ENCODE results near the gene PLCL2.

DNA sequence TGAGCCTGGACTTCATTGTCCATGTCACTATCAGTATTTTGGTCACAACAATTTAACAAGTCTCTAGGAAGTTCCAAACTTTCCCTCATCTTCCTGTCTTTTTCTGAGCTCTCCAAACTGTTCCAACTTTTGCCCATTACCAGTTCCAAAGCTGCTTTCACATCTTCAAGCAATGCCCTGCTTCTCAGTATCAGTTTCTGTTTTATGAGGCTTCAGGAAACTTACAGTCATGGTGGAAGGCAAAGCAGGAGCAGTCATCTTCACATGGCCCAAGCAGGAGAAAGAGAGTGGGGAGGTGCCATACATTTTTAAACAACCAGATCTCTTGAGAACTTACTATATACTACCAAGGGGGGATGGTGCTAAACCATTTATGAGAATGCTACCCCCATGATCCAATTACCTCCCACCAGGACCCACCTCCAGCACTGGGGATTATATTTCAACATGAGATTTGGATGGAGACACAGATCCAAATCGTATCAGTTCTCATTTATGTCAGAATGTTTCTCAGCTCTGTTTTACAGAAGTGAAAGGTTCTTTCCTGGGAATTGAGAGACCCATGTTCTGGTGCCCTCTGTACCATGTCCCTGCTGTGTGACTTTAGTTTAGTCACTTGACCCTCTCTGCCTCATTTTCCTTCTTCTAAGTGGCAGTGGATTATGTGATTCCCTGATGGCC is 169.7 kb downstream of the PLCL2 start:
- TF ChIP-seq CTCF (IDR thresholded peaks at IDR 0.05; ENCODE audit: low read depth, low read length, poor library complexity, severe bottlenecking): no peak
- TF ChIP-seq EZH2phosphoT487 (IDR thresholded peaks at IDR 0.05; ENCODE audit: borderline replicate concordance, low read length): no peak
